Caco-2 (cell line): Measurements from ENCODE around the gene FAM227A. TPM values are rescaled to one million over a fixed set of nuclear protein-coding genes. Genes with fewer than 3 reads are reported as not detected.
A peak's percentile ranks its signal among the peaks of the same experiment; 100 is the strongest.

ENCODE experiments used
- BruUV-seq: library from RNA; stranded (reverse); fragments of 400-500 nt; replicated peaks from 2 replicates; lab custom pipeline; 2021; lab: Mats Ljungman, UMichigan
- CTCF ChIA-PET: fragments of 300-600 bp; sonication (Branson Sonifier 250); formaldehyde crosslinking; loops from one replicate; lab custom pipeline; 2022; ENCODE audit warnings: antibody characterized with exemption; lab: Charles Lee
- POLR2A ChIA-PET: fragments of 300-600 bp; sonication (Branson Sonifier 250); formaldehyde crosslinking; loops from one replicate; lab custom pipeline; 2022; ENCODE audit warnings: antibody characterized with exemption; lab: Charles Lee
- DNase-seq, 2 experiments: peaks; one replicate each; pipeline versions ENCODE4 v3.0.0 to v3.0.0-alpha.2; 2020 to 2022
- H3K27me3 ChIP-seq: replicated peaks from 2 replicates; pipeline ENCODE4 v1.6.0; 2011; ENCODE audit warnings: low read length; ENCODE audit not compliant: control insufficient read depth, insufficient read depth
- H3K36me3 ChIP-seq: 2 replicates; pipeline ENCODE4 v1.5.1; 2011; ENCODE audit warnings: low read length; ENCODE audit not compliant: control insufficient read depth, insufficient read depth
- H3K4me1 ChIP-seq: fragments of 250-450 bp; sonication (Bioruptor Pico); 2 replicates; pipeline ENCODE4 v1.5.1; 2020; ENCODE audit warnings: mild to moderate bottlenecking
- H3K4me3 ChIP-seq: 2 replicates; pipeline ENCODE4 v1.5.1; 2011; ENCODE audit warnings: low read depth, mild to moderate bottlenecking, control low read depth, low read length
- H3K9me3 ChIP-seq: fragments of 250-450 bp; sonication (Bioruptor Pico); 2 replicates; pipeline ENCODE4 v1.5.1; 2020; ENCODE audit warnings: mild to moderate bottlenecking, moderate library complexity
- H3K27ac Mint-ChIP-seq: one replicate; pipeline ENCODE4 v1.8.0; 2022; ENCODE audit warnings: mixed read lengths; ENCODE audit not compliant: unreplicated experiment
- H3K27me3 Mint-ChIP-seq: one replicate; pipeline ENCODE4 v1.8.0; 2022; ENCODE audit warnings: mixed read lengths; ENCODE audit not compliant: insufficient read depth, unreplicated experiment
- H3K36me3 Mint-ChIP-seq: one replicate; pipeline ENCODE4 v1.8.0; 2022; ENCODE audit warnings: mild to moderate bottlenecking, mixed read lengths; ENCODE audit not compliant: insufficient read depth, unreplicated experiment
- H3K4me1 Mint-ChIP-seq: one replicate; pipeline ENCODE4 v1.8.0; 2022; ENCODE audit warnings: low read depth, mixed read lengths; ENCODE audit not compliant: unreplicated experiment
- H3K4me3 Mint-ChIP-seq: one replicate; pipeline ENCODE4 v1.8.0; 2022; ENCODE audit warnings: mild to moderate bottlenecking, moderate library complexity, mixed read lengths; ENCODE audit not compliant: unreplicated experiment
- H3K9me3 Mint-ChIP-seq: one replicate; pipeline ENCODE4 v1.8.0; 2022; ENCODE audit warnings: mixed read lengths; ENCODE audit not compliant: unreplicated experiment
- intact Hi-C: fragments of 100-400 bp; cut with micrococcal nuclease; formaldehyde crosslinking; loops from one replicate; pipeline ENCODE4 v1.10.0; 2022; ENCODE audit not compliant: unreplicated experiment
- total RNA-seq: library from RNA; stranded (reverse); gene quantifications from 2 replicates; pipeline ENCODE4 v1.2.3, GENCODE V29; 2022
- TF ChIP-seq, protein P1 (sequence below), 2 experiments: fragments of 200-600 bp in 1 of 2; IDR thresholded peaks; 1 replicate in 1 of 2; 2 replicates in 1 of 2; pipeline versions ENCODE4 v1.5.1 to v1.8.0; 2011 to 2022; ENCODE audit warnings: antibody characterized with exemption in 1 of 2, control low read depth in 1 of 2, inconsistent platforms in 1 of 2, low read depth in 1 of 2, low read length in 1 of 2, mild to moderate bottlenecking in 1 of 2, moderate library complexity in 1 of 2; ENCODE audit not compliant: insufficient read depth in 1 of 2, severe bottlenecking in 1 of 2, unreplicated experiment in 1 of 2

The FAM227A gene
- total RNA-seq, 1 experiment from 2014 or later, result 0.73 TPM

DNA sequence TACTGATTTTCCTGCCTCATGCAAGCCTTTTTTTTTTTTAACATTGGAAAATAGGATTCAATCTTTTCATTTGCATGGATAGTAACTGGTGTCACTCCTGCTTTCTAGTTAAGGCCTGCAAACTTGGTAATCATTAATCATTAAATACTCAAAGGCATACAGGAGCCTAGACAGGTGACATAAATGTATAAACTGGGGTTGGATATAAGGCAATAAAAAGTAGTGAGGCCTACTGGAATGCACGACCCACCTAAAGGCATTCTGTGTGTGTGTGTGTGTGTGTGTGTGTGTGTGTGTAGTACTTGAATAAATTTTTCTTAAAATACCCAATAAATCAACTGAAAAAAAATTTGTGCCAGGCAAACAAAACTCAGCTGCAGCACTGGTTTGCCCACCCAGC lies 33.5 kb upstream of the FAM227A start:
- no peak overlapping the region for H3K27ac Mint-ChIP-seq
- Histone ChIP-seq H3K4me1 (peaks cover 18% of the 10 kb centered on the region), H3K36me3 (peaks cover 8% of the 10 kb centered on the region; the same call in 1 of the 2 replicates), H3K27me3 (no peaks in the 10 kb centered on the region), H3K9me3 (no peaks in the 10 kb centered on the region), H3K4me3 (no peak overlapping the region)
- intact Hi-C loops, result no loop called here
- TF ChIP-seq, protein P1, sequence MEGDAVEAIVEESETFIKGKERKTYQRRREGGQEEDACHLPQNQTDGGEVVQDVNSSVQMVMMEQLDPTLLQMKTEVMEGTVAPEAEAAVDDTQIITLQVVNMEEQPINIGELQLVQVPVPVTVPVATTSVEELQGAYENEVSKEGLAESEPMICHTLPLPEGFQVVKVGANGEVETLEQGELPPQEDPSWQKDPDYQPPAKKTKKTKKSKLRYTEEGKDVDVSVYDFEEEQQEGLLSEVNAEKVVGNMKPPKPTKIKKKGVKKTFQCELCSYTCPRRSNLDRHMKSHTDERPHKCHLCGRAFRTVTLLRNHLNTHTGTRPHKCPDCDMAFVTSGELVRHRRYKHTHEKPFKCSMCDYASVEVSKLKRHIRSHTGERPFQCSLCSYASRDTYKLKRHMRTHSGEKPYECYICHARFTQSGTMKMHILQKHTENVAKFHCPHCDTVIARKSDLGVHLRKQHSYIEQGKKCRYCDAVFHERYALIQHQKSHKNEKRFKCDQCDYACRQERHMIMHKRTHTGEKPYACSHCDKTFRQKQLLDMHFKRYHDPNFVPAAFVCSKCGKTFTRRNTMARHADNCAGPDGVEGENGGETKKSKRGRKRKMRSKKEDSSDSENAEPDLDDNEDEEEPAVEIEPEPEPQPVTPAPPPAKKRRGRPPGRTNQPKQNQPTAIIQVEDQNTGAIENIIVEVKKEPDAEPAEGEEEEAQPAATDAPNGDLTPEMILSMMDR (IDR thresholded peaks at IDR 0.05; ENCODE audit: insufficient read depth in 1 of 2, low read depth in 1 of 2, low read length in 1 of 2, severe bottlenecking in 1 of 2, unreplicated experiment in 1 of 2), result no peak
- peaks cover 93% of the 10 kb centered on the region for H3K36me3 Mint-ChIP-seq
- BruUV-seq, result no TSS peak
- POLR2A ChIA-PET, result no interaction called here
- peaks cover 16% of the 10 kb centered on the region for H3K4me1 Mint-ChIP-seq
- CTCF ChIA-PET, result no interaction called here
- DNase-seq, result no peak
- H3K4me3 Mint-ChIP-seq, result no peak overlapping the region
- no peaks in the 10 kb centered on the region for H3K27me3 Mint-ChIP-seq
- no peaks in the 10 kb centered on the region for H3K9me3 Mint-ChIP-seq

- Histone ChIP-seq H3K4me3 (no peak overlapping the region), H3K27me3 (no peaks in the 10 kb centered on the region), H3K36me3 (peaks cover 11% of the 10 kb centered on the region), H3K4me1 (no peaks in the 10 kb centered on the region), H3K9me3 (peaks cover 3% of the 10 kb centered on the region; the same call in 1 of the 2 replicates)
- intact Hi-C loops, result no loop called here
- TF ChIP-seq, protein P1 (IDR thresholded peaks at IDR 0.05; ENCODE audit: insufficient read depth in 1 of 2, low read depth in 1 of 2, low read length in 1 of 2, severe bottlenecking in 1 of 2, unreplicated experiment in 1 of 2), result no peak
- Mint-ChIP-seq H3K36me3 (peaks cover 88% of the 10 kb centered on the region), H3K4me3 (no peak overlapping the region), H3K9me3 (no peaks in the 10 kb centered on the region), H3K27me3 (no peaks in the 10 kb centered on the region), H3K27ac (peak overlapping the region; percentile 33), H3K4me1 (no peaks in the 10 kb centered on the region)
- ChIA-PET POLR2A (no interaction called here), CTCF (no interaction called here)
- BruUV-seq, result no TSS peak
- no peak for DNase-seq
Measured at GRCh38 chr22:38685761-38686160, 29.6 kb upstream of the FAM227A start.

GRCh38 chr22:38684895-38685294 lies 28.7 kb upstream of the FAM227A start:
- intact Hi-C loops, result no loop called here
- no peaks in the 10 kb centered on the region for H3K27me3 ChIP-seq
- H3K4me1 ChIP-seq, result no peaks in the 10 kb centered on the region
- H3K4me3 Mint-ChIP-seq, result no peak overlapping the region
- TF ChIP-seq, protein P1 (IDR thresholded peaks at IDR 0.05; ENCODE audit: insufficient read depth in 1 of 2, low read depth in 1 of 2, low read length in 1 of 2, severe bottlenecking in 1 of 2, unreplicated experiment in 1 of 2), result no peak
- ChIA-PET CTCF (no interaction called here), POLR2A (interaction anchor here (0.7 to 1.8 kb wide), 2 partner anchors 9 to 13 kb away, joined by 4 to 5 read pairs; no protein-coding TSS in a partner anchor)
- no TSS peak for BruUV-seq
- no peaks in the 10 kb centered on the region for H3K4me1 Mint-ChIP-seq
- peaks cover 81% of the 10 kb centered on the region for H3K36me3 Mint-ChIP-seq
- H3K9me3 ChIP-seq, result peaks cover 3% of the 10 kb centered on the region; the same call in 1 of the 2 replicates
- H3K27me3 Mint-ChIP-seq, result no peaks in the 10 kb centered on the region
- peaks cover 11% of the 10 kb centered on the region for H3K36me3 ChIP-seq
- H3K4me3 ChIP-seq, result no peak overlapping the region
- no peaks in the 10 kb centered on the region for H3K9me3 Mint-ChIP-seq
- H3K27ac Mint-ChIP-seq, result peak overlapping the region; percentile 33
- no peak for DNase-seq
